ENCODE data around the gene ST3GAL5.

The ST3GAL5 gene

GRCh38 chr2:85893428-85894258, 4.9 kb upstream of the ST3GAL5 start:
- no peaks in the 10 kb centered on the region for H3K36me3 ChIP-seq (ENCODE audit: control insufficient read depth, insufficient read depth, low read length)
- no peak overlapping the region for H2AK5ac ChIP-seq (ENCODE audit: low read length)
- no peaks in the 10 kb centered on the region for H3K79me1 ChIP-seq (ENCODE audit: low read length)
- WGBS (ENCODE audit: extremely low coverage, insufficient coverage, low lambda C conversion rate), result no CpG with 5 or more reads among the region's 9 CpGs
- DNase-seq, result peak; percentile 62
- H2BK5ac ChIP-seq (ENCODE audit: low read length), result no peak overlapping the region
- no peaks in the 10 kb centered on the region for H3K27me3 ChIP-seq (ENCODE audit: insufficient read depth, low read length, poor library complexity)
- no peak overlapping the region for H3K4me3 ChIP-seq (ENCODE audit: low read length)
- no peak overlapping the region for H3K4me2 ChIP-seq (ENCODE audit: low read length)
- H4K8ac ChIP-seq (ENCODE audit: low read depth, low read length), result no peak overlapping the region
- no peak overlapping the region for H2BK120ac ChIP-seq (ENCODE audit: low read depth, low read length)
- no peak overlapping the region for H3K23ac ChIP-seq (ENCODE audit: low read length)
- no peak overlapping the region for H3K18ac ChIP-seq (ENCODE audit: low read length)
- H3K4me1 ChIP-seq (ENCODE audit: control insufficient read depth, low read depth, low read length), result no peaks in the 10 kb centered on the region
- no peak overlapping the region for H4K5ac ChIP-seq (ENCODE audit: low read length)
- H3K27ac ChIP-seq (ENCODE audit: low read depth, low read length), result no peak overlapping the region
- no peak overlapping the region for H2BK15ac ChIP-seq (replicated peaks; ENCODE audit: low read depth)
- no peak overlapping the region for H3K56ac ChIP-seq (ENCODE audit: low read length)
- no peak overlapping the region for H3K4ac ChIP-seq (ENCODE audit: low read depth, low read length)
- H3K9ac ChIP-seq (ENCODE audit: low read length), result no peak overlapping the region
- no peaks in the 10 kb centered on the region for H3K79me2 ChIP-seq (ENCODE audit: control insufficient read depth, insufficient read depth, low read length)

DNA sequence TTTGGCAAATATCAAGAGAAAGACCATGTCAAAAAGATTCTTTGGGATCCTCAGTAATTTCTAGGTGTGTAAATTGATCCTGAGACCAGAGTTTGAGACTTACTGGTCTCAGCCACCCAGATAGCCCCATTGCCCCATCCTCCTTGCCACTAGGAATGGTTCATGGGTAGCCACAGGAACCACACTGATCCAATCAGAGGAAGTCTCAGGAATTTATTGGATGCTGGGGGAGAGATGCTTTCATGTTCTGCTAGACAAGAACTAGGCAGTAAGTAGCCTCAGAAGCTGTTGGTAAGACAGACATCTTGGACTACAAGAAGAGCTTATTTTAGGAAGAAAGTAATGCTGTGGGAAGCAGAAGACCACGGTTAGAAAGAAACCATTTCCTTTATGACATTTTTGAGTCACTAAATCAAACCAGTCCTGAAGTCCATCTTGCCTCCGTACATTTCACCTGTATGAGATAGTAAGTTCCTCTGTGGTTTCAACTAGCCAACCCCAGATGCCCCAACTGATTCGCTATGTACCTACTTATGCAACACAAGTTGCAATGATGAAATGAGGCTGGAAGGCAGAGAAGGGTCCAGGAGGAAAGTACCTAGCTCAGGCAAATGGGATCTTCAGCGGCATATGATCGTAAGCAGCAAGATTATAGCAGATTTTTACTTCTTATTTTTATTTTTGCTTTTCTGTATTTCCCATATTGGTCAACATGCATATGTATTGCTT, 3.6 kb upstream of the ST3GAL5 start:
- H3K9ac ChIP-seq (ENCODE audit: low read length), result no peak overlapping the region
- H3K23ac ChIP-seq (ENCODE audit: low read length), result no peak overlapping the region
- WGBS (ENCODE audit: extremely low coverage, insufficient coverage, low lambda C conversion rate), result no CpG with 5 or more reads among the region's 5 CpGs
- H2BK120ac ChIP-seq (ENCODE audit: low read depth, low read length), result no peak overlapping the region
- H3K36me3 ChIP-seq (ENCODE audit: control insufficient read depth, insufficient read depth, low read length), result no peaks in the 10 kb centered on the region
- no peaks in the 10 kb centered on the region for H3K79me1 ChIP-seq (ENCODE audit: low read length)
- no peak overlapping the region for H3K4me3 ChIP-seq (ENCODE audit: low read length)
- no peak overlapping the region for H4K8ac ChIP-seq (ENCODE audit: low read depth, low read length)
- DNase-seq, result no peak
- no peak overlapping the region for H3K56ac ChIP-seq (ENCODE audit: low read length)
- H2BK5ac ChIP-seq (ENCODE audit: low read length), result no peak overlapping the region
- no peaks in the 10 kb centered on the region for H3K79me2 ChIP-seq (ENCODE audit: control insufficient read depth, insufficient read depth, low read length)
- H3K27me3 ChIP-seq (ENCODE audit: insufficient read depth, low read length, poor library complexity), result no peaks in the 10 kb centered on the region
- no peak overlapping the region for H3K4ac ChIP-seq (ENCODE audit: low read depth, low read length)
- H4K5ac ChIP-seq (ENCODE audit: low read length), result no peak overlapping the region
- no peak overlapping the region for H3K4me2 ChIP-seq (ENCODE audit: low read length)
- no peak overlapping the region for H2AK5ac ChIP-seq (ENCODE audit: low read length)
- no peak overlapping the region for H3K27ac ChIP-seq (ENCODE audit: low read depth, low read length)
- no peak overlapping the region for H3K18ac ChIP-seq (ENCODE audit: low read length)
- no peak overlapping the region for H2BK15ac ChIP-seq (replicated peaks; ENCODE audit: low read depth)
- no peaks in the 10 kb centered on the region for H3K4me1 ChIP-seq (ENCODE audit: control insufficient read depth, low read depth, low read length)

DNA sequence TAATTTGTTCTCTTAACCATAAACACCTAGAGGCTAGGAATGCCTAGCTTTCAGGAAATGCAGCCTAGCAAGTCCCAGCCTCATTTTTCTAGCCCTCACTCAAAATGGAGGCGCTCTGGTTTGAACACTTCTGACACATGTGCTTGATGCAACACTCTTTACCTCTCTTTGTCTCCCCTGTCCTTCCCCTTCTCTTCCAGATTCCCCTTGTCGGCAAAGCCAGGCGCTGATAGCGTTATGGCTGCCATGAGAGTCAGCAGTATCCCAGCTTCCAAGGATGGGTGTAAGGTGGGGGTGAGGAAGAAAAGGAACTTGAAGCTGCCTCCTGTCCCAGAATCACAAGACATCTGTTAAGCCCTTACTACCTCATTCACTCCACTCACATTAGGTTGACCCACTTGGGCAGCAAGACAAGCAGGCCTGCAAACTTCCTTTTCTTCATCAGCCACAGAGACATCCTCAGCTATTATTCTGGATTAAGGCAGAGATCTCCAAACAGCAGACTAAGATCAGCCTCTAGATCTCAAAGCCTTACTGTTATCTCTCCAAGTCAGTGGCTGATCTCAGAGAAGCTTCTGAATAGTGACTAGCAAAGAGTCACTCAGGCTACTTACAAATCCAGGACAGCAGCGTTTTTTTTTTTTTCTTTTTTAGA, 1.9 kb upstream of the ST3GAL5 start:
- H3K23ac ChIP-seq (ENCODE audit: low read length), result no peak overlapping the region
- no peaks in the 10 kb centered on the region for H3K79me2 ChIP-seq (ENCODE audit: control insufficient read depth, insufficient read depth, low read length)
- no peak overlapping the region for H4K5ac ChIP-seq (ENCODE audit: low read length)
- H3K79me1 ChIP-seq (ENCODE audit: low read length), result no peaks in the 10 kb centered on the region
- H3K56ac ChIP-seq (ENCODE audit: low read length), result no peak overlapping the region
- no peak overlapping the region for H3K18ac ChIP-seq (ENCODE audit: low read length)
- H3K4me3 ChIP-seq (ENCODE audit: low read length), result no peak overlapping the region
- H3K9ac ChIP-seq (ENCODE audit: low read length), result no peak overlapping the region
- no peak overlapping the region for H2BK15ac ChIP-seq (replicated peaks; ENCODE audit: low read depth)
- no peaks in the 10 kb centered on the region for H3K4me1 ChIP-seq (ENCODE audit: control insufficient read depth, low read depth, low read length)
- H2BK5ac ChIP-seq (ENCODE audit: low read length), result no peak overlapping the region
- no peak overlapping the region for H2AK5ac ChIP-seq (ENCODE audit: low read length)
- H3K36me3 ChIP-seq (ENCODE audit: control insufficient read depth, insufficient read depth, low read length), result no peaks in the 10 kb centered on the region
- no peaks in the 10 kb centered on the region for H3K27me3 ChIP-seq (ENCODE audit: insufficient read depth, low read length, poor library complexity)
- no peak for DNase-seq
- no peak overlapping the region for H3K4me2 ChIP-seq (ENCODE audit: low read length)
- H3K27ac ChIP-seq (ENCODE audit: low read depth, low read length), result no peak overlapping the region
- H4K8ac ChIP-seq (ENCODE audit: low read depth, low read length), result no peak overlapping the region
- no CpG with 5 or more reads among the region's 5 CpGs for WGBS (ENCODE audit: extremely low coverage, insufficient coverage, low lambda C conversion rate)
- no peak overlapping the region for H2BK120ac ChIP-seq (ENCODE audit: low read depth, low read length)
- H3K4ac ChIP-seq (ENCODE audit: low read depth, low read length), result no peak overlapping the region

GRCh38 chr2:85889627-85890281, 964 bp upstream of the ST3GAL5 start:
- no CpG with 5 or more reads among the region's 22 CpGs for WGBS (ENCODE audit: extremely low coverage, insufficient coverage, low lambda C conversion rate)
- H3K4ac ChIP-seq (ENCODE audit: low read depth, low read length), result no peak overlapping the region
- DNase-seq, result no peak
- H3K18ac ChIP-seq (ENCODE audit: low read length), result peak overlapping the region; percentile 64
- H3K79me2 ChIP-seq (ENCODE audit: control insufficient read depth, insufficient read depth, low read length), result no peaks in the 10 kb centered on the region
- peak overlapping the region; percentile 27 for H3K4me3 ChIP-seq (ENCODE audit: low read length)
- H3K9ac ChIP-seq (ENCODE audit: low read length), result peak overlapping the region; percentile 49
- peak overlapping the region; percentile 86 for H3K56ac ChIP-seq (ENCODE audit: low read length)
- H4K8ac ChIP-seq (ENCODE audit: low read depth, low read length), result no peak overlapping the region
- H2AK5ac ChIP-seq (ENCODE audit: low read length), result no peak overlapping the region
- H2BK5ac ChIP-seq (ENCODE audit: low read length), result no peak overlapping the region
- no peak overlapping the region for H2BK15ac ChIP-seq (replicated peaks; ENCODE audit: low read depth)
- no peaks in the 10 kb centered on the region for H3K36me3 ChIP-seq (ENCODE audit: control insufficient read depth, insufficient read depth, low read length)
- H3K27ac ChIP-seq (ENCODE audit: low read depth, low read length), result no peak overlapping the region
- no peaks in the 10 kb centered on the region for H3K4me1 ChIP-seq (ENCODE audit: control insufficient read depth, low read depth, low read length)
- H3K27me3 ChIP-seq (ENCODE audit: insufficient read depth, low read length, poor library complexity), result no peaks in the 10 kb centered on the region
- peak overlapping the region; percentile 96 for H3K4me2 ChIP-seq (ENCODE audit: low read length)
- H4K5ac ChIP-seq (ENCODE audit: low read length), result no peak overlapping the region
- no peak overlapping the region for H3K23ac ChIP-seq (ENCODE audit: low read length)
- peak overlapping the region; percentile 32 for H2BK120ac ChIP-seq (ENCODE audit: low read depth, low read length)
- no peaks in the 10 kb centered on the region for H3K79me1 ChIP-seq (ENCODE audit: low read length)

- peak; percentile 44 for DNase-seq
- WGBS (ENCODE audit: extremely low coverage, insufficient coverage, low lambda C conversion rate), result no CpG with 5 or more reads among the region's 47 CpGs
Observed at GRCh38 chr2:85888020-85888683, 638 bp downstream of the ST3GAL5 start.

More at GRCh38 chr2:85888020-85888683, 638 bp downstream of the ST3GAL5 start:
- Histone ChIP-seq H3K4me3 (ENCODE audit: low read length) (peak overlapping the region; percentile 45), H2BK15ac (replicated peaks; ENCODE audit: low read depth) (no peak overlapping the region), H3K56ac (ENCODE audit: low read length) (peak overlapping the region; percentile 83), H3K36me3 (ENCODE audit: control insufficient read depth, insufficient read depth, low read length) (no peaks in the 10 kb centered on the region), H3K18ac (ENCODE audit: low read length) (peak overlapping the region; percentile 65), H3K27me3 (ENCODE audit: insufficient read depth, low read length, poor library complexity) (no peaks in the 10 kb centered on the region), H3K79me2 (ENCODE audit: control insufficient read depth, insufficient read depth, low read length) (no peaks in the 10 kb centered on the region), H3K79me1 (ENCODE audit: low read length) (no peaks in the 10 kb centered on the region), H4K5ac (ENCODE audit: low read length) (no peak overlapping the region), H3K9ac (ENCODE audit: low read length) (peak overlapping the region; percentile 59), H3K27ac (ENCODE audit: low read depth, low read length) (no peak overlapping the region), H3K23ac (ENCODE audit: low read length) (no peak overlapping the region), H2BK120ac (ENCODE audit: low read depth, low read length) (no peak overlapping the region), H3K4me1 (ENCODE audit: control insufficient read depth, low read depth, low read length) (no peaks in the 10 kb centered on the region), H2BK5ac (ENCODE audit: low read length) (no peak overlapping the region), H3K4ac (ENCODE audit: low read depth, low read length) (no peak overlapping the region), H4K8ac (ENCODE audit: low read depth, low read length) (no peak overlapping the region), H3K4me2 (ENCODE audit: low read length) (peak overlapping the region; percentile 35), H2AK5ac (ENCODE audit: low read length) (no peak overlapping the region)

All from mesendoderm (in vitro differentiated cells).